OCI-LY1 (cell line): ENCODE measurements around the gene DGKD.

Source experiments
- H2AFZ ChIP-seq: fragments of 200-600 bp; sonication (generic), shearing (Covaris generic); 2 replicates; pipeline ENCODE4 v1.6.0; 2014; ENCODE audit warnings: antibody characterized with exemption, mild to moderate bottlenecking, low read length
- H3F3A ChIP-seq: fragments of 200-600 bp; sonication (generic), shearing (Covaris generic); 2 replicates; pipeline ENCODE4 v1.6.0; 2014; ENCODE audit warnings: mild to moderate bottlenecking, antibody characterized with exemption, low read length, moderate library complexity; ENCODE audit not compliant: insufficient read depth
- H3K27ac ChIP-seq: fragments of 200-600 bp; sonication (generic); 2 replicates; pipeline ENCODE4 v1.5.1; 2014; ENCODE audit warnings: low read length, mixed run types, mild to moderate bottlenecking, low read depth; ENCODE audit not compliant: poor library complexity, severe bottlenecking
- H3K27me3 ChIP-seq: fragments of 200-600 bp; sonication (generic); 2 replicates; pipeline ENCODE4 v1.6.0; 2014; ENCODE audit warnings: antibody characterized with exemption, mild to moderate bottlenecking, low read length, moderate library complexity; ENCODE audit not compliant: insufficient read depth
- H3K36me3 ChIP-seq: fragments of 200-600 bp; sonication (generic); 2 replicates; pipeline ENCODE4 v1.6.1; 2014; ENCODE audit warnings: mild to moderate bottlenecking, antibody characterized with exemption, low read length, moderate library complexity, mixed read lengths; ENCODE audit not compliant: insufficient read depth
- H3K4me1 ChIP-seq: fragments of 200-600 bp; sonication (generic); 2 replicates; pipeline ENCODE4 v1.5.1; 2014; ENCODE audit warnings: mild to moderate bottlenecking, low read length, moderate library complexity; ENCODE audit not compliant: insufficient read depth, severe bottlenecking
- H3K4me2 ChIP-seq: fragments of 200-600 bp; sonication (generic), shearing (Covaris generic); 2 replicates; pipeline ENCODE4 v1.6.1; 2014; ENCODE audit warnings: low read length
- H3K4me3 ChIP-seq: fragments of 200-600 bp; sonication (generic); 2 replicates; pipeline ENCODE4 v1.5.1; 2014; ENCODE audit warnings: low read length, low read depth, mild to moderate bottlenecking, mixed read lengths; ENCODE audit not compliant: poor library complexity, severe bottlenecking
- H3K79me2 ChIP-seq: fragments of 200-600 bp; shearing (Covaris generic); 2 replicates; pipeline ENCODE4 v1.6.1; 2016; ENCODE audit warnings: mixed run types, low read length, mixed read lengths; ENCODE audit not compliant: insufficient read depth
- H3K9ac ChIP-seq: fragments of 200-600 bp; sonication (generic), shearing (Covaris generic); 2 replicates; pipeline ENCODE4 v1.6.1; 2014; ENCODE audit warnings: mild to moderate bottlenecking, low read length, mixed read lengths
- H3K9me2 ChIP-seq: fragments of 200-600 bp; sonication (generic), shearing (Covaris generic); 2 replicates; pipeline ENCODE4 v1.6.1; 2014; ENCODE audit warnings: low read depth, mild to moderate bottlenecking, low read length, mixed read lengths
- H3K9me3 ChIP-seq: fragments of 200-600 bp; shearing (Covaris generic); 2 replicates; pipeline ENCODE4 v1.6.1; 2014; ENCODE audit warnings: low read length, mixed read lengths
- H4K20me1 ChIP-seq: fragments of 200-600 bp; sonication (generic), shearing (Covaris generic); 2 replicates; pipeline ENCODE4 v1.6.0; 2016; ENCODE audit warnings: mild to moderate bottlenecking, low read length; ENCODE audit not compliant: insufficient read depth
- CTCF ChIP-seq: fragments of 200-600 bp; sonication (generic), shearing (Covaris generic); IDR thresholded peaks from 2 replicates; pipeline ENCODE4 v1.5.1; 2017; ENCODE audit warnings: mild to moderate bottlenecking, antibody characterized with exemption, low read length, moderate library complexity, mixed read lengths
- EZH2 ChIP-seq: fragments of 200-600 bp; sonication (generic), shearing (Covaris generic); IDR thresholded peaks from 2 replicates; pipeline ENCODE4 v1.8.0; 2017; ENCODE audit warnings: borderline replicate concordance, mixed run types, mild to moderate bottlenecking, antibody characterized with exemption, low read length, moderate library complexity, mixed read lengths

The DGKD gene

GRCh38 chr2:233513953-233514655 is 159.8 kb downstream of the DGKD start:
- peak overlapping the region; percentile 94 for H3K27ac ChIP-seq
- H3K36me3 ChIP-seq, result peaks cover 6% of the 10 kb centered on the region
- H3K9me3 ChIP-seq, result peaks cover 5% of the 10 kb centered on the region; the same call in 1 of the 2 replicates
- H4K20me1 ChIP-seq, result no peaks in the 10 kb centered on the region
- H3K4me2 ChIP-seq, result peak overlapping the region; percentile 56
- H3K27me3 ChIP-seq, result no peaks in the 10 kb centered on the region
- TF ChIP-seq CTCF, result no peak
- TF ChIP-seq EZH2, result no peak
- H3K9me2 ChIP-seq, result no peaks in the 10 kb centered on the region
- 0 out of 2 replicates have a peak overlapping the region, but pooled peaks have one; percentile 6 for H2AFZ ChIP-seq
- no peaks in the 10 kb centered on the region for H3K79me2 ChIP-seq
- H3K9ac ChIP-seq, result peak overlapping the region; percentile 49
- peak overlapping the region; percentile 24 for H3K4me3 ChIP-seq
- H3K4me1 ChIP-seq, result peaks cover 53% of the 10 kb centered on the region
- peaks cover 5% of the 10 kb centered on the region; the same call in 1 of the 2 replicates for H3F3A ChIP-seq

DNA sequence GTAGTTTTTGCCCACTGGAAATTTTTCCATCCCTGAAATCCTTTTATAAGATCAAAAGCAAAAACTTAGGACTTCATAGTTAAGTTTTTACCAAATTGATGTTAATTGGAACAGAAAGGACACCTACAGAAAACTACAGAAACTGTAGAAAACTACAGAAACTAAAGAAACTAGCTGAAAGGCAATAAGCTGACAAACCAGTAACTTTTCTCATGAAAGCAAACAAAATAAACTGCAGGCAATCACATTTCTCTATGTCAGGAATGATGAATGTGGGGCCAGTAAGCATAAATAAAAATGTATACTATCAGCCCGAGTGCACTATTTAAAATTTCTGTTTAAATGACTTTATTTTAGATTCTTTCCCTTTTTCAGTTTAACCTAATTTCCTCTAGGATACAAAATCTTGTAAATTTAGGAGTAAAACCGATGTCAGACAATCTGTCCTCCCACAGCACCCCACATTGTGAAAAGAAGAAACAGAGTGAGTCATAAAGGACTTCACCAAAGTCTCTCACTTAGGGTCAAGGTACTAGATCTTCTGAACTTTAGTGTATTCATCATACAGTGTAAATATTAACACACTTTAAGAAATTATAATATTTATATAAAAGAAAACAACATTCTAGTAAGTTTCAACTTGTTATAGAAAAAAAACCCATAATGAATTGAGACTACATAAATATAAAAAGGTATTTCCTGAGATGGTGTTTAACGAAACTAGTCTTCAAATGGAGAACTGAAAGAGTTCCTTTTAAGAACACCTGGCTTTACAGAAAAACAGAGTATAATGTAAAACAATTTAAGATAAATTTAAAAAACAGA is 165.7 kb downstream of the DGKD start:
- H3K9me3 ChIP-seq, result peaks cover 5% of the 10 kb centered on the region; the same call in 1 of the 2 replicates
- H3K9ac ChIP-seq, result peak overlapping the region; percentile 57
- H3K36me3 ChIP-seq, result peaks cover 11% of the 10 kb centered on the region
- H4K20me1 ChIP-seq, result no peaks in the 10 kb centered on the region
- no peak for TF ChIP-seq EZH2
- TF ChIP-seq CTCF, result no peak
- no peak overlapping the region for H3K4me3 ChIP-seq
- H3K79me2 ChIP-seq, result no peaks in the 10 kb centered on the region
- H3K27me3 ChIP-seq, result no peaks in the 10 kb centered on the region
- H3K4me1 ChIP-seq, result peaks cover 47% of the 10 kb centered on the region
- H3K4me2 ChIP-seq, result peak overlapping the region; percentile 58
- H3K27ac ChIP-seq, result peak overlapping the region; percentile 93
- no peaks in the 10 kb centered on the region for H3F3A ChIP-seq
- no peaks in the 10 kb centered on the region for H3K9me2 ChIP-seq
- H2AFZ ChIP-seq, result no peak overlapping the region
